Measurements from ENCODE around the gene XPO6.

XPO6 gene

GRCh38 chr16:28081391-28081968 lies 130.3 kb downstream of the XPO6 start:
- TF ChIP-seq GATA3 (IDR thresholded peaks at IDR 0.05; ENCODE audit: low read depth, low read length) (no peak), GATA2 (IDR thresholded peaks at IDR 0.05; ENCODE audit: low read depth, low read length) (no peak)

GRCh38 chr16:28078261-28078660 lies 133.5 kb downstream of the XPO6 start:
- TF ChIP-seq GATA3 (IDR thresholded peaks at IDR 0.05; ENCODE audit: low read depth, low read length) (no peak), GATA2 (IDR thresholded peaks at IDR 0.05; ENCODE audit: low read depth, low read length) (no peak)

GRCh38 chr16:28073836-28074235 lies 137.9 kb downstream of the XPO6 start:
- no peak for TF ChIP-seq GATA3 (IDR thresholded peaks at IDR 0.05; ENCODE audit: low read depth, low read length)
- no peak for TF ChIP-seq GATA2 (IDR thresholded peaks at IDR 0.05; ENCODE audit: low read depth, low read length)

GRCh38 chr16:28072087-28072486 lies 139.7 kb downstream of the XPO6 start:
- TF ChIP-seq GATA2 (IDR thresholded peaks at IDR 0.05; ENCODE audit: low read depth, low read length) (no peak), GATA3 (IDR thresholded peaks at IDR 0.05; ENCODE audit: low read depth, low read length) (no peak)

- TF ChIP-seq GATA3 (IDR thresholded peaks at IDR 0.05; ENCODE audit: low read depth, low read length) (no peak), GATA2 (IDR thresholded peaks at IDR 0.05; ENCODE audit: low read depth, low read length) (no peak)
These were observed 141.6 kb downstream of the XPO6 start for GRCh38 chr16:28069971-28070794.

- TF ChIP-seq GATA2 (IDR thresholded peaks at IDR 0.05; ENCODE audit: low read depth, low read length) (no peak), GATA3 (IDR thresholded peaks at IDR 0.05; ENCODE audit: low read depth, low read length) (no peak)
These were observed 142.8 kb downstream of the XPO6 start for GRCh38 chr16:28068976-28069375.

- no peak for TF ChIP-seq GATA2 (IDR thresholded peaks at IDR 0.05; ENCODE audit: low read depth, low read length)
- TF ChIP-seq GATA3 (IDR thresholded peaks at IDR 0.05; ENCODE audit: low read depth, low read length), result no peak
These were observed 144.0 kb downstream of the XPO6 start for GRCh38 chr16:28067604-28068379.

GRCh38 chr16:28064706-28065249 lies 147.0 kb downstream of the XPO6 start:
- TF ChIP-seq GATA3 (IDR thresholded peaks at IDR 0.05; ENCODE audit: low read depth, low read length), result no peak

GRCh38 chr16:28064150-28064549 lies 147.6 kb downstream of the XPO6 start:
- TF ChIP-seq GATA3 (IDR thresholded peaks at IDR 0.05; ENCODE audit: low read depth, low read length) (no peak), GATA2 (IDR thresholded peaks at IDR 0.05; ENCODE audit: low read depth, low read length) (no peak)

GRCh38 chr16:28063591-28064061 lies 148.1 kb downstream of the XPO6 start, which contains the start of gene GSG1L:
Gene GSG1L, minus strand, starts transcription at chr16:28063714. Its CDS starts 290 bp downstream, at chr16:28063424.
- no peak for TF ChIP-seq GATA2 (IDR thresholded peaks at IDR 0.05; ENCODE audit: low read depth, low read length)
- no peak for TF ChIP-seq GATA3 (IDR thresholded peaks at IDR 0.05; ENCODE audit: low read depth, low read length)

GRCh38 chr16:28062847-28063521 lies 148.8 kb downstream of the XPO6 start:
- TF ChIP-seq GATA3 (IDR thresholded peaks at IDR 0.05; ENCODE audit: low read depth, low read length), result no peak
- TF ChIP-seq GATA2 (IDR thresholded peaks at IDR 0.05; ENCODE audit: low read depth, low read length), result no peak

- no peak for TF ChIP-seq GATA2 (IDR thresholded peaks at IDR 0.05; ENCODE audit: low read depth, low read length)
- TF ChIP-seq GATA3 (IDR thresholded peaks at IDR 0.05; ENCODE audit: low read depth, low read length), result no peak
These were observed 149.4 kb downstream of the XPO6 start for GRCh38 chr16:28062261-28062846.
